AG10803 (cell line): Measurements from ENCODE around the gene UBAP1.
A peak's percentile ranks its signal among the peaks of the same experiment; 100 is the strongest.

Experiments
- DNase-seq: peaks from one replicate; pipeline ENCODE4 v3.0.0; 2010; ENCODE audit warnings: low read depth
- H3K4me3 ChIP-seq: 2 replicates; pipeline ENCODE4 v1.5.1; 2011; ENCODE audit warnings: mild to moderate bottlenecking, low read length, control low read depth
- CTCF ChIP-seq: conservative IDR thresholded peaks from 2 replicates; pipeline ENCODE4 v1.5.1; 2011; ENCODE audit warnings: mild to moderate bottlenecking, low read length, control low read depth, inconsistent platforms

Gene UBAP1

GRCh38 chr9:34143116-34143515 lies 35.7 kb upstream of the UBAP1 start:
- no peak for TF ChIP-seq CTCF
- DNase-seq: no peak
- no peak overlapping the region for H3K4me3 ChIP-seq

- peak; percentile 15 for DNase-seq
- no peak for TF ChIP-seq CTCF
- H3K4me3 ChIP-seq: no peak overlapping the region
Observed at GRCh38 chr9:34145165-34145564, 33.7 kb upstream of the UBAP1 start.

- no peak for TF ChIP-seq CTCF
Observed at GRCh38 chr9:34151398-34151797, 27.4 kb upstream of the UBAP1 start.

GRCh38 chr9:34154057-34154456 lies 24.8 kb upstream of the UBAP1 start:
- no peak for TF ChIP-seq CTCF
- no peak overlapping the region for H3K4me3 ChIP-seq
- DNase-seq: no peak

More at GRCh38 chr9:34151398-34151797, 27.4 kb upstream of the UBAP1 start:
- DNase-seq: no peak
- H3K4me3 ChIP-seq: no peak overlapping the region

- no peak for DNase-seq
- TF ChIP-seq CTCF: no peak
- no peak overlapping the region for H3K4me3 ChIP-seq
Observed at GRCh38 chr9:34157318-34157717, 21.5 kb upstream of the UBAP1 start.

GRCh38 chr9:34157898-34158297 lies 20.9 kb upstream of the UBAP1 start:
- no peak overlapping the region for H3K4me3 ChIP-seq
- TF ChIP-seq CTCF: no peak
- no peak for DNase-seq

GRCh38 chr9:34158362-34158869 lies 20.4 kb upstream of the UBAP1 start:
- DNase-seq: peak; percentile 72
- no peak for TF ChIP-seq CTCF
- no peak overlapping the region for H3K4me3 ChIP-seq
